ENCODE measurements around the gene CAP2.

CAP2 gene

GRCh38 chr6:17442196-17442595, 48.8 kb downstream of the CAP2 start:
- DNase-seq: no peak

- no peak for DNase-seq
Observed at GRCh38 chr6:17446713-17447112, 53.3 kb downstream of the CAP2 start.

GRCh38 chr6:17448165-17448564, 54.8 kb downstream of the CAP2 start:
- DNase-seq: no peak

- no peak for DNase-seq
Observed at GRCh38 chr6:17450397-17450796, 57.0 kb downstream of the CAP2 start.

GRCh38 chr6:17450832-17451231, 57.4 kb downstream of the CAP2 start:
- no peak for DNase-seq

- no peak for DNase-seq
Observed at GRCh38 chr6:17452096-17452495, 58.7 kb downstream of the CAP2 start.

GRCh38 chr6:17454316-17455005, 61.1 kb downstream of the CAP2 start:
- no peak for DNase-seq

- DNase-seq: no peak
Observed at GRCh38 chr6:17455919-17456318, 62.5 kb downstream of the CAP2 start.

GRCh38 chr6:17456711-17457110, 63.3 kb downstream of the CAP2 start:
- no peak for DNase-seq

- no peak for DNase-seq
Observed at GRCh38 chr6:17457405-17457804, 64.0 kb downstream of the CAP2 start.

GRCh38 chr6:17457956-17458355, 64.6 kb downstream of the CAP2 start:
- DNase-seq: no peak

GRCh38 chr6:17458966-17459365, 65.6 kb downstream of the CAP2 start:
- no peak for DNase-seq

- DNase-seq: no peak
Observed at GRCh38 chr6:17460862-17461261, 67.5 kb downstream of the CAP2 start.

GRCh38 chr6:17466147-17466546, 72.8 kb downstream of the CAP2 start:
- DNase-seq: no peak

- DNase-seq: no peak
Observed at GRCh38 chr6:17466707-17467106, 73.3 kb downstream of the CAP2 start.

GRCh38 chr6:17469006-17469832, 75.8 kb downstream of the CAP2 start:
- no peak for DNase-seq

GRCh38 chr6:17470202-17470937, 77.0 kb downstream of the CAP2 start:
- DNase-seq: no peak

- no peak for DNase-seq
Observed at GRCh38 chr6:17470938-17471327, 77.5 kb downstream of the CAP2 start.

GRCh38 chr6:17472653-17473183, 79.3 kb downstream of the CAP2 start:
- DNase-seq: no peak

- no peak for DNase-seq
Observed at GRCh38 chr6:17473554-17473953, 80.2 kb downstream of the CAP2 start.

GRCh38 chr6:17474289-17474688, 80.9 kb downstream of the CAP2 start:
- no peak for DNase-seq

GRCh38 chr6:17475606-17476244, 82.3 kb downstream of the CAP2 start:
- DNase-seq: no peak

- no peak for DNase-seq
Observed at GRCh38 chr6:17476511-17476910, 83.1 kb downstream of the CAP2 start.
